ENCODE results near the gene CTXND2. TPM values are rescaled to one million over a fixed set of nuclear protein-coding genes. Genes with fewer than 3 reads are reported as not detected.
"Not testable (repeated sequence)": the region's sequence is repeated elsewhere in the genome, so short reads cannot be mapped to it uniquely, and the experiment has no call there.

The CTXND2 gene
- total and polyA plus RNA-seq, 2 experiments from 2014 or later: 0.16 TPM; not detected in 1

GRCh38 chr1:150876119-150876454 is 10.8 kb upstream of the CTXND2 start:
- Histone ChIP-seq H3K27me3 (no peaks in the 10 kb centered on the region), H3K36me3 (replicated peaks; ENCODE audit: insufficient read depth, low read depth) (no peaks in the 10 kb centered on the region), H3K9me3 (ENCODE audit: low read depth) (no peaks in the 10 kb centered on the region), H3K9me2 (replicated peaks; ENCODE audit: insufficient read depth) (no peaks in the 10 kb centered on the region), H3K79me2 (peaks cover 46% of the 10 kb centered on the region), H2AFZ (peak overlapping the region; percentile 70), H3K4me1 (ENCODE audit: insufficient read depth) (peaks cover 11% of the 10 kb centered on the region), H3K4me3 (peak overlapping the region; percentile 66), H3K27ac (peak overlapping the region; percentile 91), H3K4me2 (peak overlapping the region; percentile 85), H4K20me1 (ENCODE audit: insufficient read depth, poor library complexity, severe bottlenecking) (peaks cover 11% of the 10 kb centered on the region)
- TF ChIP-seq CTCF (IDR thresholded peaks at IDR 0.05; ENCODE audit: poor library complexity): no peak
- no peak for TF ChIP-seq EZH2phosphoT487 (IDR thresholded peaks at IDR 0.05; ENCODE audit: low read depth, severe bottlenecking, unreplicated experiment)
- TF ChIP-seq EZH2 (IDR thresholded peaks at IDR 0.05; ENCODE audit: borderline replicate concordance): no peak
- WGBS (ENCODE audit: low lambda C conversion rate, missing lambda C conversion rate): 1% methylated on average over 9 of the region's 23 CpGs
- DNase-seq (ENCODE audit: low spot score): peak; percentile 76

DNA sequence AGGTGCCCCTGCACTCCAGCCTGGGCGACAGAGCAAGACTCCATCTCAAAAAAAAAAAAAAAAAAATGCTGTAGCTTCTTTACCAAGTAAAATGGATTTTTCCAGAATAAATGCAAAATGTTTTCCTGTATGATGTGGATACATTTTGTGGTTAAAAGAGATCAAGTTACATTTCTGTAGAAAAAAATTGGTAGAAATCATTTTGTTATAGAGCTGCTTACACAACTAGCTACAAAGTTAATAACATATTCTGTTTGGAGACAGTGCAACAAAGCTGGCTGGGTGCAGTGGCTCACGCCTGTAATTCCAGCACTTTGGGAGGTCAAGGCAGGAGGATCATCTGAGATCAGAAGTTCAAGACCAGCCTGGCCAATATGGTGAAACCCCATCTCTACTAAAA is 8.0 kb upstream of the CTXND2 start:
- not testable (repeated sequence) for H3K9me2 ChIP-seq (replicated peaks; ENCODE audit: insufficient read depth); H3K4me3 ChIP-seq; H3K4me2 ChIP-seq; H4K20me1 ChIP-seq (ENCODE audit: insufficient read depth, poor library complexity, severe bottlenecking); H3K27me3 ChIP-seq; H2AFZ ChIP-seq; H3K9me3 ChIP-seq (ENCODE audit: low read depth); H3K36me3 ChIP-seq (replicated peaks; ENCODE audit: insufficient read depth, low read depth); DNase-seq (ENCODE audit: low spot score); H3K27ac ChIP-seq
- H3K4me1 ChIP-seq (ENCODE audit: insufficient read depth): peaks cover 11% of the 10 kb centered on the region
- peaks cover 17% of the 10 kb centered on the region for H3K79me2 ChIP-seq
- WGBS (ENCODE audit: low lambda C conversion rate, missing lambda C conversion rate): 91% methylated on average over 2 of the region's 2 CpGs

DNA sequence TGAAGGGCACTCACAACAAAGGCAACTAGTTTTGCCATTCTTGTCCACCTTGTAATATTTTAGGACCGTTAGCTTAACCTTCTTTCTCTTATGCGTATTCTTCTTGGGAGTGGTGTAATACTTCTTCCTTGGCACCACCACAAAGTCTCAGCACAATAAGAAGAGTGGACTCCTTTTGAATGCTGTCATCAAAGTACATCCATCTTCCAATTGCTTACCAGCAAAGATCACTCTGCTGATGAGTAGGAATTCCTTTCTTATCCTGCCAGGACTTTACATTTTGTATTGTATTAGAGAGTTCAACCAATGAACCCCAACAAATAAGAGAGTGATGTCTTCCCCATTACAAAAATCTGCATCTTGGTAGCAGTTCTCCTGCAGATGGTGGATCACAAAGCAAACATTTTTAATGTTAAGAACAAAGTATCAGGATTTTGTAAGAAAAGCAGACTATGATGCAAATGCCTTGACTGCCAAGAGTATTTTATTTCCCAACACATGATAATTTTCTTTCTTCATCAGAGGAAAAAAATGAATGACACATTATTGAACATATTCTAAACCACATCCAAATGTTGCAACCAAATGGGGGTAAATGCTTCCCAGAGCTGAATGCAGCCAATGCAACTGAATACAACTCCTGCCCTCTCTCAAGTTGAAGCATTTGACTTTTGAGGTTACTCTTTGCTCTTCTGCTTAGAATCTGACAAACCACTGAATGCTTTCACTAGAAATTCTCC is 5.4 kb upstream of the CTXND2 start:
- peak overlapping the region; percentile 12 for H3K27ac ChIP-seq
- no peaks in the 10 kb centered on the region for H3K4me1 ChIP-seq (ENCODE audit: insufficient read depth)
- no peak overlapping the region for H2AFZ ChIP-seq
- no peaks in the 10 kb centered on the region for H3K79me2 ChIP-seq
- H3K9me3 ChIP-seq (ENCODE audit: low read depth): no peaks in the 10 kb centered on the region
- H3K36me3 ChIP-seq (replicated peaks; ENCODE audit: insufficient read depth, low read depth): no peaks in the 10 kb centered on the region
- H3K4me2 ChIP-seq: no peak overlapping the region
- no peaks in the 10 kb centered on the region for H3K27me3 ChIP-seq
- no peaks in the 10 kb centered on the region for H4K20me1 ChIP-seq (ENCODE audit: insufficient read depth, poor library complexity, severe bottlenecking)
- H3K9me2 ChIP-seq (replicated peaks; ENCODE audit: insufficient read depth): no peaks in the 10 kb centered on the region
- DNase-seq (ENCODE audit: low spot score): no peak
- no peak for TF ChIP-seq EZH2 (IDR thresholded peaks at IDR 0.05; ENCODE audit: borderline replicate concordance)
- TF ChIP-seq EZH2phosphoT487 (IDR thresholded peaks at IDR 0.05; ENCODE audit: low read depth, severe bottlenecking, unreplicated experiment): no peak
- no peak for TF ChIP-seq CTCF (IDR thresholded peaks at IDR 0.05; ENCODE audit: poor library complexity)
- H3K4me3 ChIP-seq: no peak overlapping the region
- WGBS (ENCODE audit: low lambda C conversion rate, missing lambda C conversion rate): 80% methylated on average over 2 of the region's 2 CpGs

DNA sequence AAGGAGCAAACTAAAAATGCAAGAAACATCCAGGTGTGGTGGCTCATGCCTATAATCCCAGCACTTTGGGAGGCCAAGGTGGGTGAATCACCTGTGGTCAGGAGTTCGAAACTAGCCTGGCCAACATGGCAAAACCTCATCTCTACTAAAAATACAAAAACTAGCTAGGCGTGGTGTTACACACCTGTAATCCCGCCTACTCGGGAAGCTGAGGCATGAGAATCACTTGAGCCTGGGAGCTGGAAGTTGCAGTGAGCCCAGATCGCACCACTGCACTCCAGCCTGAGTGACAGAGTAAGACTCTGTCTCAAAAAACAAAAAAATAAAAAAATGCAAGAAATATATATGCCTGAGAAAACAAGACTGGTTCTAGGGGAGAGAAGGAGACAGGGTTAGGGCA is 3.8 kb upstream of the CTXND2 start:
- 95% methylated on average over 5 of the region's 5 CpGs for WGBS (ENCODE audit: low lambda C conversion rate, missing lambda C conversion rate)
- not testable (repeated sequence) for H3K9me3 ChIP-seq (ENCODE audit: low read depth); H3K27me3 ChIP-seq; H3K79me2 ChIP-seq; H3K4me3 ChIP-seq; H3K27ac ChIP-seq; H3K4me2 ChIP-seq; H3K9me2 ChIP-seq (replicated peaks; ENCODE audit: insufficient read depth); DNase-seq (ENCODE audit: low spot score); H3K4me1 ChIP-seq (ENCODE audit: insufficient read depth); H2AFZ ChIP-seq; H4K20me1 ChIP-seq (ENCODE audit: insufficient read depth, poor library complexity, severe bottlenecking); H3K36me3 ChIP-seq (replicated peaks; ENCODE audit: insufficient read depth, low read depth)

Measured in hepatocyte (in vitro differentiated cells).